GM19023 (cell line): Measurements from ENCODE around the gene TRIM3.
"Not testable (repeated sequence)": the region's sequence is repeated elsewhere in the genome, so short reads cannot be mapped to it uniquely, and the experiment has no call there.

Experiments
- ATAC-seq: cut with Tn5 transposase; IDR thresholded peaks from one replicate; pipeline ENCODE4 v1.9.1; 2021; ENCODE audit warnings: mild to moderate bottlenecking, moderate library complexity; ENCODE audit not compliant: unreplicated experiment

The TRIM3 gene

GRCh38 chr11:6473451-6474412 is at the start of gene TRIM3:
TRIM3 (minus strand) TSS chr11:6473941; CDS start chr11:6465695, 8,246 bp downstream.
- ATAC-seq = peak; percentile 77

- ATAC-seq = no peak
Measured at GRCh38 chr11:6523253-6523652, 49.5 kb upstream of the TRIM3 start.

- ATAC-seq = not testable (repeated sequence)
Measured at GRCh38 chr11:6521946-6522345, 48.2 kb upstream of the TRIM3 start.

GRCh38 chr11:6520265-6520664 is 46.5 kb upstream of the TRIM3 start:
- no peak for ATAC-seq

GRCh38 chr11:6516865-6517264 is 43.1 kb upstream of the TRIM3 start:
- ATAC-seq = no peak

- no peak for ATAC-seq
Measured at GRCh38 chr11:6505577-6506240, 32.0 kb upstream of the TRIM3 start.

GRCh38 chr11:6504166-6504565 is 30.4 kb upstream of the TRIM3 start:
- no peak for ATAC-seq

- ATAC-seq = no peak
Measured at GRCh38 chr11:6502382-6502781, 28.6 kb upstream of the TRIM3 start.

- no peak for ATAC-seq
Measured at GRCh38 chr11:6498544-6498943, 24.8 kb upstream of the TRIM3 start.

- ATAC-seq = no peak
Measured at GRCh38 chr11:6498121-6498520, 24.4 kb upstream of the TRIM3 start.

- no peak for ATAC-seq
Measured at GRCh38 chr11:6497069-6497839, 23.5 kb upstream of the TRIM3 start, which contains the start of gene DNHD1. DNHD1 (plus strand) TSS chr11:6497280; CDS start chr11:6498216, 936 bp downstream.

GRCh38 chr11:6489306-6489705 is 15.6 kb upstream of the TRIM3 start:
- no peak for ATAC-seq

- ATAC-seq = no peak
Measured at GRCh38 chr11:6488821-6489220, 15.1 kb upstream of the TRIM3 start.

GRCh38 chr11:6488342-6488741 is 14.6 kb upstream of the TRIM3 start:
- ATAC-seq = no peak

GRCh38 chr11:6486938-6487337 is 13.2 kb upstream of the TRIM3 start:
- ATAC-seq = no peak

GRCh38 chr11:6486256-6486655 is 12.5 kb upstream of the TRIM3 start:
- no peak for ATAC-seq

GRCh38 chr11:6485661-6486060 is 11.9 kb upstream of the TRIM3 start:
- ATAC-seq = no peak

- ATAC-seq = no peak
Measured at GRCh38 chr11:6483015-6483414, 9.3 kb upstream of the TRIM3 start.

- no peak for ATAC-seq
Measured at GRCh38 chr11:6482441-6482840, 8.7 kb upstream of the TRIM3 start.

- ATAC-seq = no peak
Measured at GRCh38 chr11:6481924-6482275, 8.2 kb upstream of the TRIM3 start.
